Heart right ventricle (tissue), 16 donors: Measurements from ENCODE around the gene CSH1. TPM values are rescaled to one million over a fixed set of nuclear protein-coding genes. Genes with fewer than 3 reads are reported as not detected.
"Not testable (repeated sequence)": the region's sequence is repeated elsewhere in the genome, so short reads cannot be mapped to it uniquely, and the experiment has no call there.

Experiments
- ATAC-seq, 8 donors: fragments of 200-7000 bp; cut with Tn5 transposase; one replicate each; pipeline ENCODE4 v1.9.1; 2020; ENCODE audit warnings: mild to moderate bottlenecking in 8 of 8, moderate library complexity in 8 of 8, moderate number of reproducible peaks in 1 of 8
- DNase-seq, 2 donors: peaks; one replicate each; pipeline ENCODE4 v3.0.0-alpha.2; 2020
- H3K27ac ChIP-seq, 10 donors: fragments of 200-600 bp; sonication (generic) in 2 of 10; one replicate each; pipeline versions ENCODE4 v1.5.0 to v1.8.0; 2020 to 2022; ENCODE audit warnings: mild to moderate bottlenecking in 3 of 10
- H3K27me3 ChIP-seq, 7 donors: fragments of 200-600 bp; one replicate each; pipeline ENCODE4 v1.8.0; 2021 to 2022; ENCODE audit warnings: mild to moderate bottlenecking in 2 of 7
- H3K36me3 ChIP-seq, 9 donors: fragments of 200-600 bp; sonication (generic) in 1 of 9; one replicate each; pipeline versions ENCODE4 v1.5.0 to v1.8.0; 2020 to 2022; ENCODE audit warnings: mild to moderate bottlenecking in 2 of 9
- H3K4me1 ChIP-seq, 9 donors: fragments of 200-600 bp; sonication (generic) in 1 of 9; one replicate each; pipeline versions ENCODE4 v1.5.0 to v1.8.0; 2020 to 2022; ENCODE audit warnings: mild to moderate bottlenecking in 4 of 9
- H3K4me3 ChIP-seq, 10 donors: fragments of 200-600 bp; sonication (generic) in 2 of 10; one replicate each; pipeline versions ENCODE4 v1.5.0 to v1.8.0; 2020 to 2022; ENCODE audit warnings: mild to moderate bottlenecking in 7 of 10, moderate library complexity in 2 of 10
- H3K9me3 ChIP-seq, 11 donors: fragments of 200-600 bp in 10 of 11; sonication (generic) in 2 of 11; one replicate each; pipeline versions ENCODE4 v1.5.0 to v1.8.0; 2013 to 2022; ENCODE audit warnings: mild to moderate bottlenecking in 2 of 11, control low read depth in 1 of 11, moderate library complexity in 1 of 11
- WGBS, 2 donors: extraction: QIAGEN DNeasy Blood & Tissue Kit; methylation state at CpG; one replicate each; pipeline ENCODE4 v1.1.7; 2013; ENCODE audit warnings: inconsistent platforms in 1 of 2; 5-methylcytosine and 5-hydroxymethylcytosine counted together
- intact Hi-C, 10 donors: fragments of 100-400 bp; cut with DNase I; formaldehyde crosslinking; loops; one replicate each; pipeline versions ENCODE4 v1.11.1 to v1.14.2; 2022
- long read RNA-seq, 3 donors: library from polyadenylated mRNA; unstranded; transcript quantifications; one replicate each; pipeline ENCODE4 v2.0.0, GENCODE V29; 2020 to 2021
- polyA plus RNA-seq, 2 donors: library from polyadenylated mRNA; stranded (reverse); fragments of 200-250 nt; gene quantifications; one replicate each; pipeline ENCODE4 v1.2.3, GENCODE V29; 2013
- total RNA-seq, 10 donors: library from RNA; stranded (reverse); fragmentation: NEBNext Ultra II Directional in 3 of 10; extraction: Animal tissue kit (Norgen Biotek cat#: 25700) in 3 of 10; gene quantifications; one replicate each; pipeline versions ENCODE4 v1.2.1 to v1.2.4, GENCODE V29; 2021 to 2023
- TF ChIP-seq, protein P1 (sequence below), 9 donors: fragments of 200-600 bp; sonication (generic) in 2 of 9; IDR thresholded peaks; one replicate each; pipeline versions ENCODE4 v1.5.0 to v1.8.0; 2021 to 2022; ENCODE audit warnings: antibody characterized with exemption in 9 of 9, mild to moderate bottlenecking in 5 of 9, moderate library complexity in 1 of 9
- donor health status: Arrhythmogenic right ventricular cardiomyopathy.
- donor health status: ischemic (EF 13 %, LVEDD 7.1; RV severe dilation, severe dysfunction).
- donor health status: healthy with polysubstance abuse.
- donor health status: DM: no; HTN: yes; CAD: no.
- donor health status: DM: no; HTN: no; CAD: no.
- donor health status: ischemic (EF 25% LVEDD 6.9; RV normal size, moderate dysfunction).
- donor health status: ischemic (EF 25% LVEDD 5.7; RV mildly dilated, moderate dysfunction).
- donor health status: healthy.
- donor health status: DM: yes; HTN: yes; CAD: no.
- donor health status: Ischemic cardiomyopathy.
- donor health status: ischemic (EF 35%, LVEDD 5.7; RV mildly dilated, moderate dysfunction).
- donor health status: nonischemic (EF 11% LVEDD 7.7; RV severe dilation, severe dysfunction).
- donor health status: DM: yes; HTN: yes; CAD: no.
- donor health status: PGD.
- donor health status: ischemic (EF 29% LVEDD 5.4; RV normal size, mild dysfunction).
- donor health status: nonischemic (EF 23%, LVEDD 6.1; RV moderate dilation, normal function).

Gene CSH1
- total RNA-seq (not detected), polyA plus RNA-seq (not detected)
- long read RNA-seq, donor 1, result 0 reads
- long read RNA-seq, donor 2, result 0 reads
- long read RNA-seq, donor 3, result 0 reads

DNA sequence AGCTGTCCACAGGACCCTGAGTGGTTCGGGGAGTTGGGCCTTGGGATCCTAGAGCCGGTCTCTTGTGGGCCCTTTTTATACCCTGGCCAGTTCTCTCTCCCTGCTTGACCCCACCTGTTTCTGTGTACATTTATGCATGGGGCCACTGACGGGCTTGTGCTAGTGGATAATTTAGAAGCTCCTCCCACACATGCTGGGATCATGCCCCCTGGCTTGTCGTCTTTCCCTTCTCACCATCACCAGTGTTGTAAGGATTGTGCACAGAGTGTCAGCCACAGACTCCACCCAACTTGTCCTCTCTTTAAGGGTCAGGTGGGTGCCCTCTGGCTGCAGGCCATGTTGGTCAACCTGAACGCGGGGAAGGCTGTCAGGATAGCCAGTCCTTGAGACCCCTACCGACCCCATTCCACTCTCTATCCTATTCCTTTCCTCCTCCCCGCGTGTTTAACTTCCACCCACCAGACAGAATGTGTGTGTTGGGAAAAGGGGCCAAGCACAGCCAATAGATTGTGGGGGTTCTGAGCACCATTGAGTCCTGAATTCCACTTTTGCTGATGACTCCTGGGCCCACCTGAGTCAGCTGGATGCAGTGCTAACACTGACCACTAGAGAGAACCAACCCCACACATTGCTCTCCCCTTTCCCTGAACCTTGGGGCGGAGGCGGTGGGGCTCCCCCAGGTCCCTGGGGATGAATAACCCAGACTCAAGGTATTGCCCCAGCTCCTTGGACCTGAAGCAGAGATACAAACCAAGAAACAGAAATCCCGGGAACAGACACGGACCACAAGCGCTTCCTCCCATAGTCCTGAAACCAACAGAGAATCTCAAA lies at the start of gene CSH1:
Gene CSH1, minus strand, starts transcription at position 51 of the 831 bp plus-strand sequence. CDS start 63 bp downstream, outside the sequence.
- H3K4me3 ChIP-seq, H3K36me3 ChIP-seq, intact Hi-C loops, H3K27me3 ChIP-seq, ATAC-seq, H3K27ac ChIP-seq, H3K4me1 ChIP-seq, H3K9me3 ChIP-seq, DNase-seq: not testable (repeated sequence)
- 84 to 90% methylated on average over 8 to 10 of the region's 14 CpGs for WGBS, 2 donors

DNA sequence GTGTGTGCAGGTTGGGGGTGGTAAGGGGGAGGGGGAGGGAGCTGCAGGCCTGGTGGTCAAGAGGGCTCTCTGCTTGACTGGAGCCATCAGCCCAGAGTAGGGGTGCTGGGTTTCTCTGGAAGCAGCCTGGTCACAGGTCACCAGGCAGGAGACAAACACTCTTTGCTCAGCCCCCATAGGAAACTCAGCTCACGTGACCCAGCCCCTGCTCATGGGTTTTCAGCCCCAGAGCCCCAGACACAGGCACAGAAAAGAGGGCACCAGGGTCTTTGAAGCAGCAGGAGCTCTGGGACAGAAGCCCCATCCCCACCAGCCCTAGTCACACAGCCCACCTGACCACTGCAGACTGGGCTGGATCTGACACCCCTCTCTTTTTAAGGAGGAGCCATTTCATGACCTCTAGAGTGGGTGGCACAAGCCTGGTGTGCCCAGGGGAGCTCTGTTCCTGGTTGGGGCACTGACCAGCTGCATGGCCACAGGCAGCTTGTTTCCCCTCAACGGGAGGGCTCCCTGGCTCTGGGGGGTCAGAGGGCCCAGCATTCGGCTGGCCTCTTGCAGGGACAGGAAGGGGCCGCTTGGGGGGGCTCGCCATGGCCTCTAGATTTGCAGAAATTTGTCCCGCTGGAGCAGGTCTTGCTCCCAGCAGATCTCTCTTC lies 49.5 kb upstream of the CSH1 start:
- no peaks in the 10 kb centered on the region for H3K9me3 ChIP-seq
- intact Hi-C loops, result loop anchor here in 3 of 10 donors (2.0 to 5.0 kb wide), 3 partner anchors 27 to 41 kb away; partner anchors contain the start of gene GH1 (in 1 of the 3)
- H3K36me3 ChIP-seq, result no peaks in the 10 kb centered on the region
- H3K4me1 ChIP-seq, result peaks cover 0 to 20% (median 2%) of the 10 kb centered on the region in 9 donors
- DNase-seq (no peak), ATAC-seq (no peak)
- H3K4me3 ChIP-seq, result no peak overlapping the region
- TF ChIP-seq, protein P1, sequence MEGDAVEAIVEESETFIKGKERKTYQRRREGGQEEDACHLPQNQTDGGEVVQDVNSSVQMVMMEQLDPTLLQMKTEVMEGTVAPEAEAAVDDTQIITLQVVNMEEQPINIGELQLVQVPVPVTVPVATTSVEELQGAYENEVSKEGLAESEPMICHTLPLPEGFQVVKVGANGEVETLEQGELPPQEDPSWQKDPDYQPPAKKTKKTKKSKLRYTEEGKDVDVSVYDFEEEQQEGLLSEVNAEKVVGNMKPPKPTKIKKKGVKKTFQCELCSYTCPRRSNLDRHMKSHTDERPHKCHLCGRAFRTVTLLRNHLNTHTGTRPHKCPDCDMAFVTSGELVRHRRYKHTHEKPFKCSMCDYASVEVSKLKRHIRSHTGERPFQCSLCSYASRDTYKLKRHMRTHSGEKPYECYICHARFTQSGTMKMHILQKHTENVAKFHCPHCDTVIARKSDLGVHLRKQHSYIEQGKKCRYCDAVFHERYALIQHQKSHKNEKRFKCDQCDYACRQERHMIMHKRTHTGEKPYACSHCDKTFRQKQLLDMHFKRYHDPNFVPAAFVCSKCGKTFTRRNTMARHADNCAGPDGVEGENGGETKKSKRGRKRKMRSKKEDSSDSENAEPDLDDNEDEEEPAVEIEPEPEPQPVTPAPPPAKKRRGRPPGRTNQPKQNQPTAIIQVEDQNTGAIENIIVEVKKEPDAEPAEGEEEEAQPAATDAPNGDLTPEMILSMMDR (IDR thresholded peaks at IDR 0.05), result no peak
- no peak overlapping the region for H3K27ac ChIP-seq
- WGBS, 2 donors, result 60 to 65% methylated on average over 6 of the region's 6 CpGs
- peaks cover 0 to 7% (median 0%) of the 10 kb centered on the region in 7 donors for H3K27me3 ChIP-seq

DNA sequence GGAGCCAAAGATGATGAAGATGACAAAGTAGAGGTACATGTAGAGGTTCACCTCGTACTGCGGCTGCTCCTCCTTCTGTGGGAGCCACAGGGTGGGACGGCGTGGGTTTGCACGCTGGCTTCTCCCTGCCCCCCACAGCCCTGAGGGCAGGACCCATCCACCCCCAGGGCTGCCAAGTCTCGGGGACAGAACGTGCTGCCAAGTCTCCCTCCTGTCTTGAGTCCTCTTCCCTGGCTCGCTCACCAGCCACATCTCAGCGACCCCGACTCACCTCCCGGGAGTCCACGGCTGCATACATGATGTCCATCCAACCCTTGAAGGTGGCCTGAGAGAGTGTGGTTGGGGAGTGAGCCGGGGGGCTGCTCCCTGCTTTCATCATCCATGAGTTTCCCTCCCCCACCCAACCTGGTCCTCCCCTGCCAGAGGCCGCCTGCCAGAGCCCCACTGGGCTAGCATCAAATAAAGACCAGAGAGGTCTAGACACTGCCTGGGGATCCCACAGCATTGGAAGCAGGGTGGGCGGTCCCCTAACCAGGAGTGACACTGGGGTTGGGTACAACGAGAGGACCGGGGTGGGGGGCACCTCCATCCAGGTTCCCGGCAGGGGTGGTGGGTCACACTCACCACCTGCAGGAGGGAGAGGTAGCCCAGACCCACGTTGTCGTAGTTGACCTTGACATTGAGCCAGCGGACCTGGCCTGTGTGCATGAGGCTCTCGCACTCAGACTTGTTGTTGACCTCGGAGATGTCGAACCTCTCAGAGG lies 48.5 kb upstream of the CSH1 start:
- no peaks in the 10 kb centered on the region for H3K36me3 ChIP-seq
- peaks cover 0 to 7% (median 0%) of the 10 kb centered on the region in 7 donors for H3K27me3 ChIP-seq
- intact Hi-C loops, result loop anchor here in 3 of 10 donors (5.0 kb wide), 2 partner anchors 37 to 42 kb away; no protein-coding TSS in a partner anchor
- no peak for DNase-seq
- no peak overlapping the region for H3K27ac ChIP-seq
- no peak for ATAC-seq
- WGBS, 2 donors, result 88 to 89% methylated on average over 24 of the region's 24 CpGs
- no peak overlapping the region for H3K4me3 ChIP-seq
- no peaks in the 10 kb centered on the region for H3K9me3 ChIP-seq
- peaks cover 0 to 12% (median 0%) of the 10 kb centered on the region in 9 donors for H3K4me1 ChIP-seq
- TF ChIP-seq, protein P1 (IDR thresholded peaks at IDR 0.05), result no peak

DNA sequence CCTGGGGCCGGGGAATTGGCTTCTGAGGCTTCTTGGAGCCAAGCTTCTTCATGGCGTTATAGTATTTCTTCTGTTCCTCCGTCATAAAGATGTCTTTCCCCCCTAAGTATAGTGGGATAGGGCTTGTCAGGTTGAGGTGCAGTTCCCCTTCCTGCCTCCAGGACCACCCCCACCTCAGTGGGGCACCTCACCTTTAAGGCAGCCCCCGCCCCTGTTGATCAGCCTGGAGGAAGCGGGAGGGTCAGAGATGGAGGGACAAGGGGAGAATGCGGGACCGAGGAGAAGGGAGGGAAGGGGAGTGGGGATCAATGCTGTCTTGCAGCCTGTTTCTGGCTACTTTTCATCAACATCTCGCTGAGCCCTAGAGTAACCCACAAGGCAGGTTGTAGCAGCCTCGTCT lies 47.4 kb upstream of the CSH1 start:
- Histone ChIP-seq H3K36me3 (no peaks in the 10 kb centered on the region), H3K27ac (no peak overlapping the region), H3K27me3 (peaks cover 0 to 7% (median 0%) of the 10 kb centered on the region in 7 donors), H3K4me3 (no peak overlapping the region), H3K4me1 (peaks cover 0 to 12% (median 2%) of the 10 kb centered on the region in 9 donors), H3K9me3 (no peaks in the 10 kb centered on the region)
- no peak for DNase-seq
- intact Hi-C loops, result no loop called here
- no peak for ATAC-seq
- TF ChIP-seq, protein P1 (IDR thresholded peaks at IDR 0.05), result peak in 1 of 9 donors; percentile 7
- 79 to 81% methylated on average over 9 of the region's 9 CpGs for WGBS, 2 donors
